NCI-H1930 (cell line): Measurements from ENCODE around the gene ZDHHC20.

Source experiments
- DNase-seq, 2 experiments: peaks; one replicate each; lab custom pipeline; 2025; lab: John Stamatoyannopoulos, UW

The ZDHHC20 gene

GRCh38 chr13:21458813-21459701 is at the start of gene ZDHHC20:
TSS of gene ZDHHC20 (minus strand) at chr13:21459303. CDS start at chr13:21459171, 132 bp downstream.
- DNase-seq = peak; percentile 81 to 89

DNA sequence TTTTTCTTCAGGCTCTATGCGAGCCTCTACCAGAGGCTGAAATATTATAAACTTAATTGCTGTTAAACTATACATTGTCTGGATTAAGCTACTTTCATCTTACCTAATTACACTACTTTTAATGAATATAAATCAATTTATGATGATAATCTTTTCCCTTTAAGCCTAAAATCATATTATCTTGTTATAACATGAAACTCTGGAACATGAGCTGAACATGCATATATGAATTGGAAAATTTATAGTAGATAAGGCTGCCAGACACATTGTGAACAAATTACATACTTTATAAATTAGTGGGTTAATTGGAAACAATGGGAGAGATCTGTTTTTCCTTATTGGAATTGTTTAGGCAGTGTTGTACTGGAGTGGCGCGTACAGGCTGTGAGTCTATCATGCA is 45.3 kb upstream of the ZDHHC20 start:
- DNase-seq = no peak

DNA sequence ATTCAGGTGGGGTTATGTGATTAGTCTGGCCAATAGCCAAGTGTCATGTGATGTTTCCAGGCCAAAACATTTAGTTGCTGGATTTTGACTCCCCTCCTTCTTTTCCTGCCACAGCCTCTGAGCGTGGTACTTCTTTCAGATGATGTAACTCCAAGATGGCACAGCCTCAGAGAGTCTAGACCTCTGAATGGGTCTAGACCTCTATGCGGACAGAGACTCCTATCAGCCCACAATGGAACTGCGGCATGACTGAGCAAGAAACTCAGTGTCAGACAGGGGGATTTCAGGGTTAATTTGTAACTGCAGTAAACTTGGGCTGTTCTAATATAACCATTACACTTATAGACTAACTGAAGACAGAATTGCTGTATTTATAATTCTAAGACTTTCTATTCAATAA is 42.6 kb upstream of the ZDHHC20 start:
- no peak for DNase-seq

DNA sequence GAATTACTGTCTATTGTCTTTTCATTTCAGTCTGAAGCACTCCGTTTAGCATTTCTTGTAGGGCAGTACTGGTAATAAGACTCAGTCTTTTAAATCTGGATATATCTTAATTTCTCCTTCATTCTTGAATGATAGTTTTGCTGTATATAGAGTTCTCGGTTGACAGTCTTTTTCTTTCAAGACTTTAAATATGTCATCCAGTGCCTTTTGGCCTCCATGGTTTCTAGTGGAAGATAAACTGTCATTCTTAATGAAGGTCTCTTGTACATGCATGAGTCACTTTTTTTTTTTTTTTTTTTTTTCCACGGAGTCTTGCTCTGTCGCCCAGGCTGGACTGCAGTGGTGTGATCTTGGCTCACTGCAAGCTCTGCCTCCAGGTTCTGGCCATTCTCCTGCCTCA is 27.2 kb upstream of the ZDHHC20 start:
- DNase-seq = no peak

GRCh38 chr13:21483748-21484147 is 24.6 kb upstream of the ZDHHC20 start:
- DNase-seq = no peak

- DNase-seq = peak in 1 of 2 experiments; percentile 20
These were observed 22.3 kb upstream of the ZDHHC20 start for GRCh38 chr13:21481359-21481758.

DNA sequence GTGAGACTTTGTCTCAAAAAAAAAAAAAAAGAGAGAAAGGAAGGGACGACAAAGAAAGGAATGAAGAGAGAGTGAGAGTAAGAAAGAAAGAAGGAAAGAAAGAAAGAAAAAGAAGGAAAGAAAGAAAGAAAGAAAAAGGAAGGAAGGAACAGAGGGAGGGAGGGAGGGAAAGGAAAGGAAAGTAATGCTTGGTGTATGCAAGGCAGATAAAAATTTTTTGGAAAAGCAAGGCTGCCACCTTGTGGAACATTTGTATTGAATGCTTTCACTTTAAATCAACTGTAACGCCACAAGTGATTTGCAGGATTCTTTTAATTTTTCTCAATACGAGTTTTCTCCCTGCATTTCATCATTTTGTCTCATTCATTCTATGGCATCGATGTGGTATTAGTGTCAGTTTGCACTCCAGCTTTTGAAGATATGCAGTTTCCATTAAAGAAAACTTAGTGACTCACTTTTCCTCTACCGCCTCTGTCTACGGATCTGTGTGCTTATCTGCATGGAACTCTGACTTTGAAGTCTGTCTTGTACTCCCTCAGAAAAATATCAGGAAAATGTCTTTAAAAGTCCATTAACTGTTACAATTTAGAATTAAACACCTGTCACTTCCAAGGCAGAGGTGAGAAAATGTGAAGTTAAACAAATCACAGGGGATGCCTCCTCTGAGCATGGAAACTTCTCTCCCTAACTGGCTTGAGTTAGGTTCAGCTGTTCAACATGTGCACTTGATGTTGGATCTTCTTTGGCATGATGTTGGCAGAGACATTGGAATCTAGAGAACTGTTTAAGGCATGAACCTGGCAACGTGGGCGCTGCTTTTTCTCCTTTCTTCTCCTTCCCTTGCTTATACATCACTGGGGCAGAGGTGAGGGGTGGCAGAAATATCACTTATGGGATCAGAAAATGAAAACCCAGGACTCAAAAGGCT is 20.0 kb upstream of the ZDHHC20 start:
- DNase-seq = peak; percentile 13 to 78

DNA sequence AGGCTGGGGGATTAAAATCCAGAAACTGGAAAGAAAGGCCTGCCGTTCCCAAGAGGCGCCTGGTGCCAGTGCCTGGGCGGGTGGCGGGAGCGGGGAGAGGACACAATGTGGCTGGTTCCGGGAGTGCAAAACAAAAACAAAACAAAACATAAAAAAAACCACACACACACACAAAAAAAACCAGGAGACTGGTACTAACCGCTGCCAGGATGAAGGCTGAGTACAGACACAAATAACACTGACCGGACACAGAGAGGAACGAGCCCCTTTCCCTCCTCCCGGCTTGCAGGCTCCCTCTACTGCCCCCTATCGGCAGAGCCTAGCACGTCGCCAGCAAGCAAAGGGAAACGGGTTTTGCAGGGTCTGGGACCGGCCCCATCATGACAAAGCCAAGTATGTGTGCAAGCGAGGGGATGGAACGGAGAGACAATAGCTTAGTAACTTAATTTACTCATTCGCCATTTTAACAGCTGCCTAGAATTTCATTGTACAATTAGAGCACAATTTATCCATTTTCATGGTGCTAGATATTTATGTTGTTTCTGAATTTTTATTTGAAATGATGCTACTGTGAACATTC is 17.9 kb upstream of the ZDHHC20 start:
- peak; percentile 59 to 82 for DNase-seq

- no peak for DNase-seq
These were observed 16.0 kb upstream of the ZDHHC20 start for GRCh38 chr13:21475115-21475514.

- DNase-seq = no peak
These were observed 11.7 kb upstream of the ZDHHC20 start for GRCh38 chr13:21470785-21471184.

GRCh38 chr13:21466527-21466926 is 7.4 kb upstream of the ZDHHC20 start:
- DNase-seq = no peak

GRCh38 chr13:21465710-21466160 is 6.6 kb upstream of the ZDHHC20 start:
- no peak for DNase-seq

GRCh38 chr13:21463424-21463823 is 4.3 kb upstream of the ZDHHC20 start:
- DNase-seq = no peak

- DNase-seq = no peak
These were observed 2.0 kb upstream of the ZDHHC20 start for GRCh38 chr13:21461131-21461530.

DNA sequence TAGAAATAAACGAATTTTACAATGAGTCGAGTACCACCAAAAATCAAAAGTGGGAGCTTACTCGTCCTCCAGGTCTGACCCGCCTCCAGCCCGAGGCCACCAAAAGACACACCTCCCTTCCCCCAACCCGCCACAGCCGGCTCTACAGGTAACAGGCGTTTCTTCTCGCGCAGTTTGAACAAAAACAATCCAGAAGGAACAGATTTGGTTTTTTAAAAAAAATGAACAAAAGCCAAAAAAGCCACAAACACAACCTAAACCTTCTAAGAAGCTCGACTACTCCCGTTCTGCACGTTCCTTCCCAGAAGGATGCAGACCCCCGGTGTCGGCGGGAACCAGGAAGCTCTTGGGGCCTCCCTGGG is 671 bp downstream of the ZDHHC20 start:
- peak; percentile 23 to 32 for DNase-seq

GRCh38 chr13:21453387-21454081 is 5.6 kb downstream of the ZDHHC20 start:
- DNase-seq = no peak

GRCh38 chr13:21450936-21451335 is 8.2 kb downstream of the ZDHHC20 start:
- DNase-seq = no peak

DNA sequence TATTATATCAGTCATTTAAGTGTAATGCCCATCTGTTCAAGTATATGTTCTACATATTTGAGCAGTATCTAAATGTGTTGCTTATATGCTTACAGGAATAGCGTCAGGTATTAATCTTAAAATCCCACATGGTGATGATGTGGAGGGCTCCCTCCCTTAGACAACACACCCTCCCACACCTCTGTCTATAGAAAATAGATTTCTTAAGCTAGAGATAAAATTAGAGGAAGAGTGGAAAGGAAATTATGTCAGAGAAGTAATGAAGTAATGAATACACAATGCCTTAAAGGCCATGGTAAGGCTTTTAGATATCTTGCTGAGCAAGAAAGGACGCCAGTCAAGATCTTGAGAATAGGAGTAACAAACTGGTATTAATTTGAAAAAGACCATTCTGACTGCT is 12.4 kb downstream of the ZDHHC20 start:
- DNase-seq = no peak

- DNase-seq = no peak
These were observed 13.3 kb downstream of the ZDHHC20 start for GRCh38 chr13:21445759-21446158.

DNA sequence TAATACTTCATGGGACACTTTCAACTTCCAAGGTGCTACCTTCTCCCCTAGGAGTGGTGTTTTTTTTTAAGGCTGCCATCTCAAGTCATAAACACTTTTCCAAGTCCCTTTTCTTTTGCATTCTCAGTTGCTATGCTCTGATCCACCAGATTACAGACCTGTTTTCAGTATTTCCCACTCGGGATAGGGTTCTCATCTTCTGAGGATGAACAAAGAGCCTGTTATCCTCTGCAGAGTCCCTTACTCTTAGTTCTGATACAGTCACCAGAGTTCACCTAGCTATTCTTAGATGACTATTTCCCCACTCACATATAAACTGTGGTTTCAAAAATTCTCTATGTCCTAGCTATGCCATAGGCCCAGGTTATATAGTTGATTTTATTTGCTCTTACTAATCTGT is 15.9 kb downstream of the ZDHHC20 start:
- DNase-seq = no peak

- DNase-seq = no peak
These were observed 22.5 kb downstream of the ZDHHC20 start for GRCh38 chr13:21436582-21436981.

DNA sequence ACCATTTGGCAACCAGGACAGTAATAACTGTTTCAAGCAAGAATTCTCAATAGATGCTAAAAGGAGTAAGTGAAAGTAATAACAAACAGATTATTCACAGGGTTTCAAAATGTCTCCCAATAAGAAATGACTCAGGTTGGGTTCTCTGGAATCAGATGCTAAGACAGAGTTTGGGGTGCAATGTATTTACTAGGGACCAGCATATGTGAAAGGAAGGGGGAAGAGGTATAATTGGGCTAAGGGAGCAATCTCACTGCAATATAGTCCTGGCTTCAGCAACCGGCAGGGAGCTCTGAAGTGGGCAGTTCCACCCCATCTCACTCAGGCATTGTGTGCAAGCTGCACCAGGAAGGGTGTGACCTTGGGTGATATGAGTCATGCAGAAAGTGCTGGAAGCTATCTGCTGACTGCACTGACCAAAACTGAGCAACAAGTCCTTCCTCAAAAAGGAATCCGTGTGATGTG is 23.4 kb downstream of the ZDHHC20 start:
- DNase-seq = no peak
